A172 (cell line): ENCODE data around the gene UCK1. TPM values are rescaled to one million over a fixed set of nuclear protein-coding genes. Genes with fewer than 3 reads are reported as not detected.

Experiments
- DNase-seq: peaks from one replicate; pipeline ENCODE4 v3.0.0-alpha.2; 2015; ENCODE audit warnings: low spot score
- total RNA-seq: library from RNA; depleted of rRNA; stranded (reverse); fragments of >200 nt; shearing (Covaris generic); gene quantifications from 2 replicates; pipeline ENCODE4 v1.2.3, GENCODE V29; 2014; rRNA removed

The UCK1 gene
- total RNA-seq, 1 experiment from 2014 or later, result 11.2 TPM

DNA sequence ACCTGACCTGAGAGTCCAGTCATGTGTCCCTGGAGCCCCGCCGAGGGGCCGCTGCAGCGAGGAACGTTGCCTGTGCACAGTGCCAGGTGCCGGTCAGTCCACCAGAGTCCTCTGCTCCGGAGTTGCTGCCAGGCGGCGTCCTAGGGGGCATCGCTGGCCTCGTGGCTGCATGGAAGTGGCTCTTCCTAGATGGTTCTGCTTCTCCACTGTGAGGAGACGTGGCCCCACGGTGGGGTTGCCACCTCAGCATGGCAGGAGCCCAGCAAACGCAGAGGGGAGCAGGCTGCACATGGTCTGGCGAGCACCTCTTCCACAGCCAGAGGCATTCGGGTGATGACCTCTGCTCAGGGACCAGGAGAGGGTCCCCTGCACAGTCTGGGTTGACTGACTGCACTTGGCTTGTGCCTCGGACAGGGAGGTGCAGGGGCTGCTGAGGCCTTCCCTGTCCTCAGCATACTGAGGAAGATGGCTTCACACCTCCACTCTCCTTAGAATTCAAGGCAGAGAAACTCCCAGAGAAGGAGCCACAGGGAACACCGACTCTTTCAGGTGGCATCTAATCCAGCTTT, 54.2 kb downstream of the UCK1 start:
- DNase-seq, result no peak

GRCh38 chr9:131475956-131476776, 54.9 kb downstream of the UCK1 start:
- DNase-seq, result no peak

- no peak for DNase-seq
These were observed 55.7 kb downstream of the UCK1 start for GRCh38 chr9:131475111-131475955.

DNA sequence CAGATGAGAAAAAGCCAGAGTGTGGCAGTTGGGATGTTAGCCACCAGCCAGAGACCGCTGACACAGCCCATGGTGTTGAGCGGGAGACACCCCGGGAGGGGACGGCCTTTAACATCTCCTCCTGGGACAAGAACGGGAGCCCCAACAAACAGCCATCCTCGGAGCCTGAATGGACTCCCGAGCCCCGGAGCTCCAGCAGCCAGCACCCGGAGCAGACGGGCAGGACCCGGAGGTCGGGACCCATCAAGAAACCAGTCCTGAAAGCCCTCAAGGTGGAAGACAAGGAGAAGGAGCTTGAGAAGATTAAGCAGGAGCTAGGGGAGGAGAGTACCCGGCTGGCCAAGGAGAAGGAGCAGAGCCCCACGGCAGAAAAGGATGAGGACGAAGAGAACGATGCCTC, 56.4 kb downstream of the UCK1 start:
- no peak for DNase-seq

DNA sequence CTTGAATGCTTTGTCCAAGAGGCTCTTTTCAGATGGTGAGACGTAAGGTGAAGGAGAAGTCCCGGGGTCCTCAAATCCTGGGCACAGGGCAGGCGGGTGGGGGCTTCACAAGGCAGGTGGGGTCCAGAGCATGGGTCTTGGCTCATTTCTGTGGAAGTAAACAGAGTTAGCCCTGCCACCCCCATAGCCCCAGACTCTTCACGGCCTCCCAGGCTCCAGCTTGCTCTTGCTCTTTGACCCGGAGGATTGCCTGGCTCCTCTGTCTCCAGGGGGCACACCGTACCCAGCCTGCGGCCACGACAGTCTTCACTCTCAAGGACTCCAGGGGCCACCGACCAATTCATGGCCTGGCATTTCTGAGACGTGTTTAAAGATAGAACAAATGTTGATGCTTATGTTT, 57.2 kb downstream of the UCK1 start:
- DNase-seq, result no peak

Other genes starting within 250 kb of the UCK1 start
- gene PLPP7, start 241.5 kb downstream of the UCK1 start, total RNA-seq, result 0.14 and 1.0 TPM in 2 replicates
- 26.2 and 49.1 TPM in 2 replicates for gene PRRC2B, start 137.2 kb downstream of the UCK1 start, total RNA-seq
- gene POMT1, start 28.3 kb downstream of the UCK1 start, total RNA-seq, result 22.0 and 26.4 TPM in 2 replicates
- gene PRRT1B, start 14.3 kb upstream of the UCK1 start, total RNA-seq, result not detected in 2 replicates
- gene RAPGEF1, start 208.8 kb upstream of the UCK1 start, total RNA-seq, result 20.0 and 40.9 TPM in 2 replicates